Suprapubic skin (tissue), 4 donors: ENCODE data around the gene SPATA6L. TPM values are rescaled to one million over a fixed set of nuclear protein-coding genes. Genes with fewer than 3 reads are reported as not detected.

Experiments used
- DNase-seq, 2 donors: peaks; one replicate each; pipeline ENCODE4 v3.0.0-alpha.2; 2019; ENCODE audit warnings: low spot score in 2 of 2
- H3K27ac ChIP-seq: fragments of 200-600 bp; sonication (generic); one replicate; pipeline ENCODE4 v1.5.1; 2019
- H3K27me3 ChIP-seq: fragments of 200-600 bp; sonication (generic); one replicate; pipeline ENCODE4 v1.5.1; 2019
- H3K36me3 ChIP-seq: fragments of 200-600 bp; sonication (generic); one replicate; pipeline ENCODE4 v1.5.1; 2019
- H3K4me1 ChIP-seq: fragments of 200-600 bp; sonication (generic); one replicate; pipeline ENCODE4 v1.5.1; 2019
- H3K4me3 ChIP-seq: fragments of 200-600 bp; sonication (generic); one replicate; pipeline ENCODE4 v1.5.1; 2019; ENCODE audit warnings: mild to moderate bottlenecking
- H3K9me3 ChIP-seq: fragments of 200-600 bp; sonication (generic); one replicate; pipeline ENCODE4 v1.5.1; 2019
- CTCF ChIP-seq, 2 donors: fragments of 200-600 bp in 1 of 2; fragments of 450-650 bp in 1 of 2; sonication (generic) in 1 of 2; IDR thresholded peaks; one replicate each; pipeline ENCODE4 v1.5.1; 2016 to 2019; ENCODE audit warnings: antibody characterized with exemption in 2 of 2, mild to moderate bottlenecking in 1 of 2, moderate library complexity in 1 of 2
- EP300 ChIP-seq: sonication (generic); formaldehyde crosslinking; IDR thresholded peaks from one replicate; pipeline ENCODE4 v1.6.1; 2017; ENCODE audit warnings: antibody characterized with exemption
- POLR2A ChIP-seq, 2 donors: fragments of 450-650 bp; IDR thresholded peaks; one replicate each; pipeline ENCODE4 v1.6.1; 2017; ENCODE audit warnings: antibody characterized with exemption in 2 of 2, mild to moderate bottlenecking in 2 of 2, moderate library complexity in 2 of 2
- POLR2AphosphoS5 ChIP-seq, 3 donors: sonication (generic); formaldehyde crosslinking; IDR thresholded peaks; one replicate each; pipeline ENCODE4 v1.6.1; 2017; ENCODE audit warnings: antibody characterized with exemption in 3 of 3
- WGBS: methylation state at CpG from one replicate; pipeline ENCODE4 v1.1.5; 2018; 5-methylcytosine and 5-hydroxymethylcytosine counted together
- total RNA-seq, 4 donors: library from RNA; depleted of rRNA; stranded (reverse); fragments of >200 nt; gene quantifications; one replicate each; pipeline ENCODE4 v1.1.0, GENCODE V29; 2016

The SPATA6L gene
- total RNA-seq, 4 donors from 2014 or later = 1.2 to 23.8 (median 3.4) TPM

GRCh38 chr9:4559261-4560182 lies 106.8 kb downstream of the SPATA6L start:
- no peaks in the 10 kb centered on the region for H3K4me1 ChIP-seq
- DNase-seq = no peak
- no peaks in the 10 kb centered on the region for H3K27me3 ChIP-seq
- TF ChIP-seq EP300 = no peak
- TF ChIP-seq CTCF (IDR thresholded peaks at IDR 0.05) = no peak
- no peak for TF ChIP-seq POLR2AphosphoS5 (IDR thresholded peaks at IDR 0.05)
- no peak for TF ChIP-seq POLR2A (IDR thresholded peaks at IDR 0.05)
- H3K4me3 ChIP-seq = no peak overlapping the region
- no peak overlapping the region for H3K27ac ChIP-seq
- no peaks in the 10 kb centered on the region for H3K36me3 ChIP-seq
- WGBS = 75% methylated on average over 8 of the region's 8 CpGs
- no peaks in the 10 kb centered on the region for H3K9me3 ChIP-seq

- no peak for TF ChIP-seq POLR2A (IDR thresholded peaks at IDR 0.05)
- no peak for TF ChIP-seq POLR2AphosphoS5 (IDR thresholded peaks at IDR 0.05)
- TF ChIP-seq EP300 = no peak
- no peak for TF ChIP-seq CTCF (IDR thresholded peaks at IDR 0.05)
- Histone ChIP-seq H3K27ac (no peak overlapping the region), H3K36me3 (no peaks in the 10 kb centered on the region), H3K4me1 (no peaks in the 10 kb centered on the region), H3K4me3 (no peak overlapping the region), H3K9me3 (no peaks in the 10 kb centered on the region), H3K27me3 (no peaks in the 10 kb centered on the region)
- no peak for DNase-seq
- 72% methylated on average over 5 of the region's 5 CpGs for WGBS
Observed at GRCh38 chr9:4558371-4558998, 107.8 kb downstream of the SPATA6L start.

GRCh38 chr9:4555236-4555635 lies 111.0 kb downstream of the SPATA6L start:
- Histone ChIP-seq H3K4me1 (no peaks in the 10 kb centered on the region), H3K36me3 (no peaks in the 10 kb centered on the region), H3K27ac (no peak overlapping the region), H3K27me3 (no peaks in the 10 kb centered on the region), H3K9me3 (no peaks in the 10 kb centered on the region), H3K4me3 (no peak overlapping the region)
- TF ChIP-seq POLR2AphosphoS5 (IDR thresholded peaks at IDR 0.05) = no peak
- TF ChIP-seq CTCF (IDR thresholded peaks at IDR 0.05) = no peak
- no peak for TF ChIP-seq EP300
- TF ChIP-seq POLR2A (IDR thresholded peaks at IDR 0.05) = no peak
- DNase-seq = no peak
- 70% methylated on average over 2 of the region's 2 CpGs for WGBS

- H3K36me3 ChIP-seq = no peaks in the 10 kb centered on the region
- H3K27ac ChIP-seq = no peak overlapping the region
- DNase-seq = no peak
- no peak overlapping the region for H3K4me3 ChIP-seq
- H3K9me3 ChIP-seq = no peaks in the 10 kb centered on the region
- no peaks in the 10 kb centered on the region for H3K27me3 ChIP-seq
- no peaks in the 10 kb centered on the region for H3K4me1 ChIP-seq
- no peak for TF ChIP-seq POLR2A (IDR thresholded peaks at IDR 0.05)
- TF ChIP-seq CTCF (IDR thresholded peaks at IDR 0.05) = no peak
- no peak for TF ChIP-seq EP300
- no peak for TF ChIP-seq POLR2AphosphoS5 (IDR thresholded peaks at IDR 0.05)
- WGBS = 63% methylated on average over 1 of the region's 1 CpG
Observed at GRCh38 chr9:4553951-4554381, 112.3 kb downstream of the SPATA6L start.
